K562 (cell line): Measurements from ENCODE around the gene GIPR. TPM values are rescaled to one million over a fixed set of nuclear protein-coding genes. Genes with fewer than 3 reads are reported as not detected.

ENCODE experiments used
- CAMTA2 ChIP-seq: fragments of 250-450 bp; sonication (Bioruptor Pico); conservative IDR thresholded peaks from 2 replicates; pipeline ENCODE4 v1.5.1; 2022
- CC2D1A ChIP-seq: fragments of 450-650 bp; IDR thresholded peaks from 2 replicates; pipeline ENCODE4 v1.6.1; 2017; ENCODE audit warnings: mild to moderate bottlenecking
- CHD7 ChIP-seq: fragments of 200-600 bp; sonication (generic); IDR thresholded peaks from one replicate; pipeline ENCODE4 v1.6.1; 2012; ENCODE audit warnings: mild to moderate bottlenecking, low read depth, low read length, inconsistent platforms
- EGR1 ChIP-seq: fragments of 450-650 bp; conservative IDR thresholded peaks from 2 replicates; pipeline ENCODE4 v1.6.1; 2017; ENCODE audit warnings: mild to moderate bottlenecking
- GABPA ChIP-seq: fragments of 200-800 bp; sonication (Bioruptor generic); conservative IDR thresholded peaks from 2 replicates; pipeline ENCODE4 v1.6.1; 2016; ENCODE audit warnings: low read depth, missing genetic modification characterization, missing compliant biosample characterization
- KAT7 ChIP-seq: sonication (generic); formaldehyde crosslinking; IDR thresholded peaks from 2 replicates; pipeline ENCODE4 v1.8.0; 2022; ENCODE audit warnings: missing genetic modification reagents, mild to moderate bottlenecking, borderline replicate concordance
- KLF6 ChIP-seq: fragments of 250-450 bp; sonication (Bioruptor Pico); IDR thresholded peaks from 2 replicates; pipeline ENCODE4 v1.4.0; 2020; ENCODE audit warnings: mild to moderate bottlenecking, moderate library complexity, borderline replicate concordance
- MYC ChIP-seq, 2 experiments: fragments of 250-450 bp in 1 of 2; sonication (Bioruptor Pico) in 1 of 2; IDR thresholded peaks; 2 replicates each; pipeline versions ENCODE4 v1.5.1 to v1.6.1; 2012 to 2021; ENCODE audit warnings: low read depth in 2 of 2, borderline replicate concordance in 1 of 2, improper control_type of control experiment in 1 of 2, low read length in 1 of 2, mild to moderate bottlenecking in 1 of 2, moderate library complexity in 1 of 2
- NR2C1 ChIP-seq, 2 experiments: fragments of 450-650 bp; IDR thresholded peaks; 2 replicates each; pipeline ENCODE4 v1.6.1; 2017; ENCODE audit warnings: mild to moderate bottlenecking in 2 of 2, antibody characterized with exemption in 1 of 2, inconsistent platforms in 1 of 2, missing compliant biosample characterization in 1 of 2, missing genetic modification characterization in 1 of 2
- POLR2AphosphoS2 ChIP-seq: IDR thresholded peaks from 2 replicates; pipeline ENCODE4 v1.6.1; 2012; ENCODE audit warnings: low read length, improper control_type of control experiment
- RBFOX2 ChIP-seq: fragments of 200-400 bp; formaldehyde crosslinking; IDR thresholded peaks from 2 replicates; pipeline ENCODE4 v1.6.1; 2017; ENCODE audit warnings: low read depth, mild to moderate bottlenecking, low read length, moderate library complexity
- RBM14 ChIP-seq: fragments of 200-400 bp; formaldehyde crosslinking; IDR thresholded peaks from 2 replicates; pipeline ENCODE4 v1.6.1; 2018; ENCODE audit warnings: low read depth, mild to moderate bottlenecking, low read length, moderate library complexity, borderline replicate concordance; ENCODE audit not compliant: insufficient read depth
- ZBTB7A ChIP-seq: IDR thresholded peaks from 2 replicates; pipeline ENCODE4 v1.6.1; 2011; ENCODE audit warnings: low read depth, mild to moderate bottlenecking, low read length, moderate library complexity, borderline replicate concordance; ENCODE audit not compliant: control insufficient read depth
- ZC3H4 ChIP-seq: sonication (generic); formaldehyde crosslinking; IDR thresholded peaks from 2 replicates; pipeline ENCODE4 v1.9.0; 2021; ENCODE audit warnings: missing genetic modification reagents, borderline replicate concordance
- polyA plus RNA-seq, 8 experiments: library from polyadenylated mRNA; depleted of rRNA in 4 of 8; stranded (reverse) in 5 of 8; unstranded in 3 of 8; fragments of >200 nt; fragmentation: Nextera tagmentation in 2 of 8; fragmentation: Illumina TruSeq in 1 of 8; extraction: Ambion mirVana in 2 of 8; extraction: Trizol in 1 of 8; gene quantifications; 2 replicates each; pipeline versions ENCODE4 v1.2.1 to v1.2.3, GENCODE V29; 2011 to 2014; ENCODE audit warnings: inconsistent platforms in 1 of 8, missing spikeins in 1 of 8
- total RNA-seq, 7 experiments: library from RNA; depleted of rRNA in 6 of 7; stranded (reverse); fragments of >200 nt in 6 of 7; fragmentation: Illumina TruSeq in 2 of 7; extraction: Trizol in 2 of 7; gene quantifications; 2 replicates each; pipeline versions ENCODE4 v1.2.1 to v1.2.3, GENCODE V29; 2011 to 2021; ENCODE audit warnings: low replicate concordance in 1 of 7

Gene GIPR
- total and polyA plus RNA-seq, 9 of the 15 experiments (the other 6 are each of a cell fraction or from before 2014, with no cell fraction given): 2.2 to 26.8 (median 12.7) TPM

GRCh38 chr19:45717983-45718650, 50.1 kb downstream of the GIPR start (continued):
- TF ChIP-seq CHD7: no peak
- no peak for TF ChIP-seq NR2C1 (IDR thresholded peaks at IDR 0.05)
- no peak for TF ChIP-seq NR2C1 (tag; IDR thresholded peaks at IDR 0.05)
- peak; percentile 18; the same call in 1 of the 2 replicates for TF ChIP-seq MYC (IDR thresholded peaks at IDR 0.05; ENCODE audit: low read depth, low read length)
- peak; percentile 42; the same call in 1 of the 2 replicates for TF ChIP-seq MYC (CRISPR knock-in tag; IDR thresholded peaks at IDR 0.05; ENCODE audit: borderline replicate concordance, low read depth)
- no peak for TF ChIP-seq RBM14
- TF ChIP-seq KAT7: 0 out of 2 replicates have a peak, but pooled peaks have one; percentile 34
- TF ChIP-seq EGR1: no peak
- TF ChIP-seq RBFOX2: peak; percentile 1; the same call in 1 of the 2 replicates
- no peak for TF ChIP-seq POLR2AphosphoS2
- TF ChIP-seq CAMTA2 (CRISPR knock-in tag): no peak
- 0 out of 2 replicates have a peak, but pooled peaks have one; percentile 7 for TF ChIP-seq GABPA (tag)
- no peak for TF ChIP-seq CC2D1A
- TF ChIP-seq KLF6 (CRISPR knock-in tag): no peak
- TF ChIP-seq ZC3H4: peak; percentile 67; the same call in 1 of the 2 replicates
- 0 out of 2 replicates have a peak, but pooled peaks have one; percentile 17 for TF ChIP-seq ZBTB7A
